ENCODE measurements around the gene RAB22A.
A peak's percentile ranks its signal among the peaks of the same experiment; 100 is the strongest.
"Not testable (repeated sequence)": the region's sequence is repeated elsewhere in the genome, so short reads cannot be mapped to it uniquely, and the experiment has no call there.

Gene RAB22A

GRCh38 chr20:58389968-58390658, 80.6 kb downstream of the RAB22A start:
- DNase-seq = no peak

- DNase-seq = no peak
These were observed 81.1 kb downstream of the RAB22A start for GRCh38 chr20:58390659-58391035.

- DNase-seq = no peak
These were observed 82.8 kb downstream of the RAB22A start for GRCh38 chr20:58392286-58392685.

GRCh38 chr20:58393299-58393698, 83.8 kb downstream of the RAB22A start:
- DNase-seq = peak; percentile 64

- DNase-seq = no peak
These were observed 85.3 kb downstream of the RAB22A start for GRCh38 chr20:58394801-58395200.

GRCh38 chr20:58395604-58396003, 86.1 kb downstream of the RAB22A start:
- DNase-seq = no peak

GRCh38 chr20:58397429-58397828, 87.9 kb downstream of the RAB22A start:
- DNase-seq = no peak

- DNase-seq = no peak
These were observed 88.7 kb downstream of the RAB22A start for GRCh38 chr20:58398254-58398653.

- DNase-seq = no peak
These were observed 90.4 kb downstream of the RAB22A start for GRCh38 chr20:58399926-58400325.

- no peak for DNase-seq
These were observed 91.6 kb downstream of the RAB22A start for GRCh38 chr20:58401162-58401561.

GRCh38 chr20:58402305-58402704, 92.8 kb downstream of the RAB22A start:
- DNase-seq = no peak

GRCh38 chr20:58402827-58403226, 93.3 kb downstream of the RAB22A start:
- DNase-seq = no peak

- DNase-seq = no peak
These were observed 93.8 kb downstream of the RAB22A start for GRCh38 chr20:58403272-58403671.

GRCh38 chr20:58405504-58406291, 96.2 kb downstream of the RAB22A start:
- no peak for DNase-seq

- no peak for DNase-seq
These were observed 97.0 kb downstream of the RAB22A start for GRCh38 chr20:58406422-58407001.

- DNase-seq = peak; percentile 18
These were observed 97.8 kb downstream of the RAB22A start for GRCh38 chr20:58407201-58407873.

- no peak for DNase-seq
These were observed 98.5 kb downstream of the RAB22A start for GRCh38 chr20:58407966-58408557.

- no peak for DNase-seq
These were observed 99.2 kb downstream of the RAB22A start for GRCh38 chr20:58408603-58409246.

GRCh38 chr20:58414216-58414615, 104.7 kb downstream of the RAB22A start:
- DNase-seq = not testable (repeated sequence)

GRCh38 chr20:58414786-58415185, 105.3 kb downstream of the RAB22A start:
- not testable (repeated sequence) for DNase-seq

GRCh38 chr20:58416057-58416456, 106.5 kb downstream of the RAB22A start:
- no peak for DNase-seq

- DNase-seq = no peak
These were observed 107.3 kb downstream of the RAB22A start for GRCh38 chr20:58416835-58417234.

All from fibroblast of upper back skin (primary cell).